K562 (cell line): ENCODE measurements around the gene UBE2Q1. TPM values are rescaled to one million over a fixed set of nuclear protein-coding genes. Genes with fewer than 3 reads are reported as not detected.

Experiments used
- BMI1 ChIP-seq: fragments of 150-350 bp; IDR thresholded peaks from 2 replicates; pipeline ENCODE4 v1.6.1; 2014; ENCODE audit warnings: low read length
- HINFP ChIP-seq: fragments of 450-650 bp; conservative IDR thresholded peaks from 2 replicates; pipeline ENCODE4 v1.6.1; 2016; ENCODE audit warnings: missing genetic modification characterization, low read depth, mild to moderate bottlenecking, control low read depth, missing compliant biosample characterization
- HLTF ChIP-seq: fragments of 450-650 bp; IDR thresholded peaks from 2 replicates; pipeline ENCODE4 v1.6.1; 2016
- KDM2B ChIP-seq: fragments of 250-450 bp; sonication (Bioruptor Pico); IDR thresholded peaks from 2 replicates; pipeline ENCODE4 v1.8.0; 2021; ENCODE audit warnings: mild to moderate bottlenecking, moderate library complexity
- KLF13 ChIP-seq: fragments of 450-650 bp; IDR thresholded peaks from 2 replicates; pipeline ENCODE4 v1.6.1; 2016; ENCODE audit warnings: missing genetic modification characterization, low read depth, mild to moderate bottlenecking, missing compliant biosample characterization, moderate library complexity, borderline replicate concordance
- NCOA2 ChIP-seq, 2 experiments: fragments of 450-650 bp; IDR thresholded peaks; 2 replicates each; pipeline ENCODE4 v1.6.1; 2018; ENCODE audit warnings: mild to moderate bottlenecking in 2 of 2, moderate library complexity in 1 of 2; ENCODE audit not compliant: partially characterized antibody in 2 of 2
- NFIX ChIP-seq: fragments of 250-450 bp; sonication (Bioruptor Pico); IDR thresholded peaks from 2 replicates; pipeline ENCODE4 v1.4.0; 2020; ENCODE audit warnings: low read depth, mild to moderate bottlenecking, moderate library complexity
- PHF20 ChIP-seq: fragments of 450-650 bp; IDR thresholded peaks from 2 replicates; pipeline ENCODE4 v1.6.1; 2018; ENCODE audit not compliant: partially characterized antibody
- RHOXF2B ChIP-seq: fragments of 250-450 bp; sonication (Bioruptor Pico); conservative IDR thresholded peaks from 2 replicates; pipeline ENCODE4 v1.5.1; 2021
- SOX6 ChIP-seq: fragments of 450-650 bp; IDR thresholded peaks from 2 replicates; pipeline ENCODE4 v1.6.1; 2014; ENCODE audit warnings: mild to moderate bottlenecking
- SRSF1 ChIP-seq: fragments of 200-400 bp; formaldehyde crosslinking; IDR thresholded peaks from 2 replicates; pipeline ENCODE4 v1.6.1; 2017; ENCODE audit warnings: mild to moderate bottlenecking, low read depth, low read length, moderate library complexity
- TFAM ChIP-seq: fragments of 250-450 bp; sonication (Bioruptor Pico); conservative IDR thresholded peaks from 2 replicates; pipeline ENCODE4 v1.5.0; 2021; ENCODE audit warnings: mild to moderate bottlenecking, moderate library complexity
- ZNF134 ChIP-seq: fragments of 250-450 bp; sonication (Bioruptor Pico); conservative IDR thresholded peaks from 2 replicates; pipeline ENCODE4 v1.4.0; 2020
- ZNF184 ChIP-seq: sonication (generic); formaldehyde crosslinking; IDR thresholded peaks from 2 replicates; pipeline ENCODE4 v1.5.0; 2020; ENCODE audit warnings: missing genetic modification reagents
- ZNF384 ChIP-seq: IDR thresholded peaks from 2 replicates; pipeline ENCODE4 v1.6.1; 2012; ENCODE audit warnings: low read depth, low read length, improper control_type of control experiment
- ZNF445 ChIP-seq: fragments of 250-450 bp; sonication (Bioruptor Pico); IDR thresholded peaks from 2 replicates; pipeline ENCODE4 v1.4.0; 2020; ENCODE audit warnings: low read depth, mild to moderate bottlenecking, moderate library complexity
- polyA plus RNA-seq, 8 experiments: library from polyadenylated mRNA; depleted of rRNA in 4 of 8; stranded (reverse) in 5 of 8; unstranded in 3 of 8; fragments of >200 nt; fragmentation: Nextera tagmentation in 2 of 8; fragmentation: Illumina TruSeq in 1 of 8; extraction: Ambion mirVana in 2 of 8; extraction: Trizol in 1 of 8; gene quantifications; 2 replicates each; pipeline versions ENCODE4 v1.2.1 to v1.2.3, GENCODE V29; 2011 to 2014; ENCODE audit warnings: inconsistent platforms in 1 of 8, missing spikeins in 1 of 8
- total RNA-seq, 7 experiments: library from RNA; depleted of rRNA in 6 of 7; stranded (reverse); fragments of >200 nt in 6 of 7; fragmentation: Illumina TruSeq in 2 of 7; extraction: Trizol in 2 of 7; gene quantifications; 2 replicates each; pipeline versions ENCODE4 v1.2.1 to v1.2.3, GENCODE V29; 2011 to 2021; ENCODE audit warnings: low replicate concordance in 1 of 7
- TF ChIP-seq, protein P1 (sequence below): fragments of 450-650 bp; IDR thresholded peaks from 2 replicates; pipeline ENCODE4 v1.6.1; 2016; ENCODE audit warnings: missing biosample characterization, missing genetic modification characterization
- TF ChIP-seq, protein P2 (sequence below): fragments of 250-450 bp; sonication (Bioruptor Pico); IDR thresholded peaks from 2 replicates; pipeline ENCODE4 v1.5.1; 2021; ENCODE audit warnings: mild to moderate bottlenecking
- TF ChIP-seq, protein P3 (sequence below), 2 experiments: fragments of 450-650 bp; IDR thresholded peaks; 2 replicates each; pipeline ENCODE4 v1.6.1; 2016
- TF ChIP-seq, protein P4 (sequence below), 2 experiments: IDR thresholded peaks; 2 replicates each; pipeline ENCODE4 v1.6.1; 2011; ENCODE audit warnings: borderline replicate concordance in 1 of 2, control low read depth in 1 of 2, low read depth in 1 of 2, low read length in 1 of 2, mild to moderate bottlenecking in 1 of 2, mixed read lengths in 1 of 2, moderate library complexity in 1 of 2; ENCODE audit not compliant: insufficient read depth in 1 of 2, insufficient read length in 1 of 2, poor library complexity in 1 of 2, severe bottlenecking in 1 of 2; ENCODE audit errors: extremely low read depth in 1 of 2

The UBE2Q1 gene
- total and polyA plus RNA-seq, 9 of the 15 experiments (the other 6 are each of a cell fraction or from before 2014, with no cell fraction given), result 8.0 to 58.8 (median 27.6) TPM

GRCh38 chr1:154607609-154608396, 49.3 kb upstream of the UBE2Q1 start, which contains the start of gene ADAR (continued):
- TF ChIP-seq ZNF384 (peak; percentile 96), KDM2B (CRISPR knock-in tag) (no peak), RHOXF2B (0 out of 2 replicates have a peak, but pooled peaks have one; percentile 39), SRSF1 (no peak), KLF13 (tag) (no peak), TFAM (CRISPR knock-in tag) (no peak), HLTF (peak; percentile 83; the same call in 1 of the 2 replicates), PHF20 (peak; percentile 10), HINFP (tag) (no peak), NFIX (CRISPR knock-in tag) (no peak), SOX6 (peak; percentile 17; the same call in 1 of the 2 replicates), ZNF184 (CRISPR knock-in tag) (no peak), ZNF134 (CRISPR knock-in tag) (no peak), BMI1 (no peak), ZNF445 (CRISPR knock-in tag) (no peak), NCOA2 (IDR thresholded peaks at IDR 0.05; ENCODE audit: partially characterized antibody in 2 of 2) (no peak)
- TF ChIP-seq, protein P1, sequence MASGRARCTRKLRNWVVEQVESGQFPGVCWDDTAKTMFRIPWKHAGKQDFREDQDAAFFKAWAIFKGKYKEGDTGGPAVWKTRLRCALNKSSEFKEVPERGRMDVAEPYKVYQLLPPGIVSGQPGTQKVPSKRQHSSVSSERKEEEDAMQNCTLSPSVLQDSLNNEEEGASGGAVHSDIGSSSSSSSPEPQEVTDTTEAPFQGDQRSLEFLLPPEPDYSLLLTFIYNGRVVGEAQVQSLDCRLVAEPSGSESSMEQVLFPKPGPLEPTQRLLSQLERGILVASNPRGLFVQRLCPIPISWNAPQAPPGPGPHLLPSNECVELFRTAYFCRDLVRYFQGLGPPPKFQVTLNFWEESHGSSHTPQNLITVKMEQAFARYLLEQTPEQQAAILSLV (tag), result peak; percentile 76
- TF ChIP-seq, protein P2, sequence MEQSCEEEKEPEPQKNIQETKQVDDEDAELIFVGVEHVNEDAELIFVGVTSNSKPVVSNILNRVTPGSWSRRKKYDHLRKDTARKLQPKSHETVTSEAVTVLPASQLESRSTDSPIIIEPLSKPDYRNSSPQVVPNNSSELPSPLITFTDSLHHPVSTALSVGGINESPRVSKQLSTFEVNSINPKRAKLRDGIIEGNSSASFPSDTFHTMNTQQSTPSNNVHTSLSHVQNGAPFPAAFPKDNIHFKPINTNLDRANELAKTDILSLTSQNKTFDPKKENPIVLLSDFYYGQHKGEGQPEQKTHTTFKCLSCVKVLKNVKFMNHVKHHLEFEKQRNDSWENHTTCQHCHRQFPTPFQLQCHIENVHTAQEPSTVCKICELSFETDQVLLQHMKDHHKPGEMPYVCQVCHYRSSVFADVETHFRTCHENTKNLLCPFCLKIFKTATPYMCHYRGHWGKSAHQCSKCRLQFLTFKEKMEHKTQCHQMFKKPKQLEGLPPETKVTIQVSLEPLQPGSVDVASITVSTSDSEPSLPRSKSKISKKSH (CRISPR knock-in tag), result no peak
- TF ChIP-seq, protein P3, sequence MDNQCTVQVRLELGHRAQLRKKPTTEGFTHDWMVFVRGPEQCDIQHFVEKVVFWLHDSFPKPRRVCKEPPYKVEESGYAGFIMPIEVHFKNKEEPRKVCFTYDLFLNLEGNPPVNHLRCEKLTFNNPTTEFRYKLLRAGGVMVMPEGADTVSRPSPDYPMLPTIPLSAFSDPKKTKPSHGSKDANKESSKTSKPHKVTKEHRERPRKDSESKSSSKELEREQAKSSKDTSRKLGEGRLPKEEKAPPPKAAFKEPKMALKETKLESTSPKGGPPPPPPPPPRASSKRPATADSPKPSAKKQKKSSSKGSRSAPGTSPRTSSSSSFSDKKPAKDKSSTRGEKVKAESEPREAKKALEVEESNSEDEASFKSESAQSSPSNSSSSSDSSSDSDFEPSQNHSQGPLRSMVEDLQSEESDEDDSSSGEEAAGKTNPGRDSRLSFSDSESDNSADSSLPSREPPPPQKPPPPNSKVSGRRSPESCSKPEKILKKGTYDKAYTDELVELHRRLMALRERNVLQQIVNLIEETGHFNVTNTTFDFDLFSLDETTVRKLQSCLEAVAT (IDR thresholded peaks at IDR 0.05), result peak; percentile 57 to 72; a peak in 3 of 4 replicates
- TF ChIP-seq, protein P4, sequence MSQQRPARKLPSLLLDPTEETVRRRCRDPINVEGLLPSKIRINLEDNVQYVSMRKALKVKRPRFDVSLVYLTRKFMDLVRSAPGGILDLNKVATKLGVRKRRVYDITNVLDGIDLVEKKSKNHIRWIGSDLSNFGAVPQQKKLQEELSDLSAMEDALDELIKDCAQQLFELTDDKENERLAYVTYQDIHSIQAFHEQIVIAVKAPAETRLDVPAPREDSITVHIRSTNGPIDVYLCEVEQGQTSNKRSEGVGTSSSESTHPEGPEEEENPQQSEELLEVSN (IDR thresholded peaks at IDR 0.05; ENCODE audit: borderline replicate concordance in 1 of 2, extremely low read depth in 1 of 2, insufficient read depth in 1 of 2, insufficient read length in 1 of 2, low read depth in 1 of 2, low read length in 1 of 2, poor library complexity in 1 of 2, severe bottlenecking in 1 of 2), result peak in 1 of 2 experiments; percentile 16
